ENCODE measurements around the gene MYB.

Gene MYB

DNA sequence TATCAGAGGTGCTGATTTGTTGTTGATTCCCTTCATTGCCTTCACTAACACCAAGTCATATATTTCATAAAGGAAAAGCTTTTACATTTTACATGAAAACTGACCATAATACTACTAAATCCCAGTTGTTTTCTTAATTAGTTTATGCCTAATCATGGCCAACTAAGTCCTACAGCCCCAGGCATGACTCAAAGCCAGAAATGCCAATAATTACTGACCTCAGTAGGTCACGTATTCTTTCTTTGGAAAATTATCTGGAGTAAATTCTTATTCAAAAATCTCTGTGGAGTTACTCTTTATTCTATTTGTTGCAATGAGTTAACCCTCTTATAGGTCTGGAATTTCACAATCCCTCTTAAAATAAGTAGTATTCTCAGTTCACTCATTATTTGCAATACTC, 13.5 kb upstream of the MYB start:
- H3K27ac ChIP-seq = no peak overlapping the region
- no peak for TF ChIP-seq ZFX (IDR thresholded peaks at IDR 0.05)
- TF ChIP-seq, protein P1, sequence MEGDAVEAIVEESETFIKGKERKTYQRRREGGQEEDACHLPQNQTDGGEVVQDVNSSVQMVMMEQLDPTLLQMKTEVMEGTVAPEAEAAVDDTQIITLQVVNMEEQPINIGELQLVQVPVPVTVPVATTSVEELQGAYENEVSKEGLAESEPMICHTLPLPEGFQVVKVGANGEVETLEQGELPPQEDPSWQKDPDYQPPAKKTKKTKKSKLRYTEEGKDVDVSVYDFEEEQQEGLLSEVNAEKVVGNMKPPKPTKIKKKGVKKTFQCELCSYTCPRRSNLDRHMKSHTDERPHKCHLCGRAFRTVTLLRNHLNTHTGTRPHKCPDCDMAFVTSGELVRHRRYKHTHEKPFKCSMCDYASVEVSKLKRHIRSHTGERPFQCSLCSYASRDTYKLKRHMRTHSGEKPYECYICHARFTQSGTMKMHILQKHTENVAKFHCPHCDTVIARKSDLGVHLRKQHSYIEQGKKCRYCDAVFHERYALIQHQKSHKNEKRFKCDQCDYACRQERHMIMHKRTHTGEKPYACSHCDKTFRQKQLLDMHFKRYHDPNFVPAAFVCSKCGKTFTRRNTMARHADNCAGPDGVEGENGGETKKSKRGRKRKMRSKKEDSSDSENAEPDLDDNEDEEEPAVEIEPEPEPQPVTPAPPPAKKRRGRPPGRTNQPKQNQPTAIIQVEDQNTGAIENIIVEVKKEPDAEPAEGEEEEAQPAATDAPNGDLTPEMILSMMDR (conservative IDR thresholded peaks at IDR 0.05) = no peak

DNA sequence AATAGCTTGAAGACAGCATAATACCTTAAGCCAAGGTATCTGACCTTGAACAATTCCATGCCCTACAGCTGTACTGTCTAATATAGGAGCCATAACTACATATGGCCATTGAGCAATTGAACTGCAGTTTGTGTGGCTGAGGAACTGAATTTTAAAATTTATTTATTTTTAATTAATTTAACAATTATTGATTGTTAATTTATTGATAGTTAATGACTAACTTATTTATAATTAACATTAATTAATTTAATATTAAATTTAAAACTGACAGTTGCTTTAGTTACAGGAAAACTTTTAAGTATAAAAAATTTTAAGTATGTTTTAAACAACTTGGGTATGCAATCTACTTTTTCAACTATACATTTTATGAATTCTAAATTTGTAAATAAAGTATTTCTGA, 12.3 kb upstream of the MYB start:
- H3K27ac ChIP-seq = no peak overlapping the region
- TF ChIP-seq, protein P1 (conservative IDR thresholded peaks at IDR 0.05) = no peak
- TF ChIP-seq ZFX (IDR thresholded peaks at IDR 0.05) = no peak

DNA sequence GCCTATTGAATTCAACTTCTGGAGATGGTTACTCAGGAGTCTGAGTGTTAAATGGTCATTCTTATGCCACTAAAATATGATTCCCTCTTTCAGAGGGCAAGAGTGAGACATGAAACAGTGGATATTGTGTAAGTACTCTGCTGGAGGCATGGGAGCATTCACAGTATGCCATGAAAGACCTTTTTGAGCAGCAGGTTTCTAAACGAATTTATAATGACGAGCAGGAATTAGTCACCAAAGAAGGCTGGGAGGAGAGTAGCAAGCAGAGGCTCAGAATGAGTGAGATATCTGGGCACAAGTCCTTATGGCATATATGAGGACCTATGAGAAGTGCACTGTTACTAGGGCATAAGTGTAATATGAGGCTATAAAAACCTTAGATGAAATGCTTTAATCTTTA, 10.9 kb upstream of the MYB start:
- no peak overlapping the region for H3K27ac ChIP-seq
- no peak for TF ChIP-seq ZFX (IDR thresholded peaks at IDR 0.05)
- TF ChIP-seq, protein P1 (conservative IDR thresholded peaks at IDR 0.05) = no peak

DNA sequence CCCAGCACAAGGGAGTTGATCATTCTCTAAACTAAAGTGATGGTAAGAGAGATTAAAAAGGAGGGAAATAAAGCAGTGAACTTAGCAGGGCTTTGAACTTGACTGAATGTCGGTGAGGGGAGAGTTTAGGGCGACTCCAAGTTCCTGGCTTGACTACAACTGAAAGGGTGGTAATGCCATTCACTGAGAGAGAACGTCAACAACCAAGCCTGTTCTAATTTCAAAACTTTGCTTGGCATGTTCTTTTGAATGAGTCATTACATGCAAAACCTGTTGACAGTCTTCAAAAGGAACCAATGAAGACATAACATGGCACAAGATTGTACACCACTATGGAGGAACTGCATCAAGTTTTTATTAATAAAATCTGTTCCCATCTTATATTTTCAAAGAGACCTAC, 10.3 kb upstream of the MYB start:
- no peak overlapping the region for H3K27ac ChIP-seq
- TF ChIP-seq ZFX (IDR thresholded peaks at IDR 0.05) = no peak
- TF ChIP-seq, protein P1 (conservative IDR thresholded peaks at IDR 0.05) = no peak

DNA sequence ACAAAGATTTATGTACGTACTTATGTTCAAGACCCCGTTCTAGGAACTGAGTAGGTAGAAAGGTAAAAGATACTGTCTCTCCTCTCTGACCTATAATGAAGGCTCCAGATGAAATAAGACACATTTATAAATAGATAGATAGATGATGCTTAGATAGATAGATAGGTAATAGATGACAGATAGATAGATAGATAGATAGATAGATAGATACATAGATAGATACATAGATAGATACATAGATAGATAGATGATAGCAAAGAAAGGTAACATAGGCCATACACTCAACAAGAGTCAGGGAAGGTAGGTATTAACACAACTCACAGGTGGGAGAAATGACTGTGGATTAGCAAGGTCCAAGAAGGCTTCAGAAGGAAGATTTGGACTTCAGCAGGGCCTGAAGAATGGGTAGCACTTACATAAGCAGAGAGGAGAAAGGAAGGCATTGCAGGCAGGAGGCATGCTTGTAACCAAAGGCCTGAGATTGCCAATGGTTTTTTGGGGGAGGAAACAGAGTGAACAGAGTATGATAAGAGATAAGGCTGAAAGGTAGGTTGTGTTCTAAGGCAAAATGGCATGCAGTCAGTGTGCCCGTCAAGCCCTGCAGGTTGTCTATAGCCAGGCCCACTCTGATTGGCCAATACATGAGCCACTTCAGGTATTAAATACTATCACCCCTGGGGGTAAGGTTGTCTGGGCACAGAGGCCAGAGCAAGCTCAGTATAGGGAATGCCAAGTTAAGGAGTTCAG, 7.7 kb upstream of the MYB start:
- no peak overlapping the region for H3K27ac ChIP-seq
- TF ChIP-seq, protein P1 (conservative IDR thresholded peaks at IDR 0.05) = no peak
- no peak for TF ChIP-seq ZFX (IDR thresholded peaks at IDR 0.05)

DNA sequence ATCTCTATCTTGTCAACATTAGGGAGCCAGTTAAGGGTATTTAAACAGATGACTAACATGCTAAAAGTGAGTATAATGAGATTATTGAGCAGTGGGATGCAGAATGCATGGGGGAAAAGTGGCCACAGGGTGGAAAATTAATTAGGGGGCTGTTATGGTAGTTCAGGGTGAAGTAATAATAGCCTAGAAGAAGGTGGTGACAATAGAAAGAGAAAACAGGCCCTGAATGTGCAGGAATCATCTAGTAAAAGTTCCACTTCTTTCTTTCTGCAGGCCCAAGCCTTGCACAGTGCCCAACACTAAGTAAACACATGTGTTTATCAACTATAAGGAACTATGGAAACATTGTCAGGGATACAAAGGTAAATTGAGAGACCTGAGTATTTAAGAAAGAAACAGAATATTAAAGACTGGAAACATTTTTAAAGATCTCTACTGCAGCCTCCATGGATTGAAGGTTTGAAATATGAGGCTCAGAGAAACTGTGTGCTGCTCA, 7.1 kb upstream of the MYB start:
- H3K27ac ChIP-seq = no peak overlapping the region
- TF ChIP-seq ZFX (IDR thresholded peaks at IDR 0.05) = no peak
- TF ChIP-seq, protein P1 (conservative IDR thresholded peaks at IDR 0.05) = no peak

DNA sequence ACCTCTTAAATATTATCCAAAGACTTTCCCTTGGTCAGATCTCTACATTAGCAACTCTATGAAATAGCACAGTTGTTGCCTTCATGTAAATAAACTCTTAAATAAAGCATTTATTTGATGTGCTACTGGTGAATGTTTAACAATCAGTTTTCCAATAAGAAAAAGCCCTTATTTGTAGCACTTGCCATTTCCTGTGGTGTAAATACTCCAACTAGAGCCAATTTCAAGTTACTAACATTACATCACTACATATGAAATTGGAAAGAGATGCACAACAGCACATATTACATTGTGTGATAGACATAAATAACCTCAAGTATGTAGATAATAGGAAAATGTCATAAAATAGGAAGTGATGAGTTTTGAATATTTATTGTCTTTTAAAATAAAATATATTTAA, 5.0 kb upstream of the MYB start:
- no peak overlapping the region for H3K27ac ChIP-seq
- TF ChIP-seq, protein P1 (conservative IDR thresholded peaks at IDR 0.05) = no peak
- TF ChIP-seq ZFX (IDR thresholded peaks at IDR 0.05) = no peak
